HG03095 (cell line): ENCODE results near the gene SLC37A3.
"Not testable (repeated sequence)": the region's sequence is repeated elsewhere in the genome, so short reads cannot be mapped to it uniquely, and the experiment has no call there.

Experiments
- ATAC-seq: cut with Tn5 transposase; IDR thresholded peaks from one replicate; pipeline ENCODE4 v1.9.1; 2021; ENCODE audit warnings: moderate library complexity; ENCODE audit not compliant: unreplicated experiment

SLC37A3 gene

GRCh38 chr7:140315498-140316164 is 82.7 kb downstream of the SLC37A3 start:
- no peak for ATAC-seq

GRCh38 chr7:140314573-140315480 is 83.5 kb downstream of the SLC37A3 start:
- no peak for ATAC-seq

- no peak for ATAC-seq
Observed at GRCh38 chr7:140312141-140312846, 86.0 kb downstream of the SLC37A3 start.

DNA sequence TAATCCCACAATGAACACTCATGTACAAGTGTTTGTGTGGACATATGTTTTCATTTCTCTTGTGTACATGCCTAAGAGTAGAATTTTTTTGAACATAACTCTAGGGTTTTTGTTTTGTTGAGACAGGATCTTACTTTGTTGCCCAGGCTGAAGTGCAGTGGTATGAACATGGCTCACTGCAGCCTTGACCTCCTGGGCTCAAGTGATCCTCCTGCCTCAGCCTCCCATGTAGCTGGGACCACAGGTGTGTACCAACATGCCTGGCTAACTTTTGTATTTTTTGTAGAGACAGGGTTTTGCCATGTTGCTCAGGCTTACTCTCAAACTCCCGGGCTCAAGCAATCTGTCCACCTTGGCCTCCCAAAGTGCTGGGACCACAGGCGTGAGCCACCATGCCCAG is 87.2 kb downstream of the SLC37A3 start:
- not testable (repeated sequence) for ATAC-seq

DNA sequence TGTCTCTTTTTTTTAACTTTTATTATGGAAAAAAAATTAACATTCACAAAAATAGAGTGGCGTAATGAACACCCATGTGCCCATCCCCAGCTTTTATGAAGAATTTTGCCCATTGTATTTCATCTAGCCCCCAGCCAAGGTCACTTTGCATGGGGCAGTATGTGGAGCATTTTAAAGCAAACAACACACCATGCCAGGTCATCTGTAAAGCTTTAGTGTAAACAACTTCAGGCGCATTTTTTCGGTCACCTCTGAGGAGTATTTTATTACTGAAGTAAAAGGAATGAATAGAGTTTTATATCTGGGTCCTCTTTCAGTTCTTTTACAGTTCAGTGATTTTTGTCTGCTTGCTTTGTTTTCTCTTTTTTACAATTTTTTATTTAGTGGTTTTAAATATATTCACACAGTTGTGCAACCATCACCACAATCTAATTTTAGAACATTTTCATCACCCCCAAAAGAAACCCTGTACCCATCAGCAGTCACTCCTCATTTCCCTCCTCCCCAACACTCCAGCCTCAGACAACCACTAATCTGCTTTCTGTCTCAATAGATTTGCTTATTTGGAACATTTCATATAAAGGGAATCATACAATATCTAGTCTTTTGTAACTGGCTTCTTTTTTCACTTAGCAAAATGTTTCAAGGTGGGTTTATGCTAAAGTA is 87.9 kb downstream of the SLC37A3 start:
- ATAC-seq = no peak

- ATAC-seq = no peak
Observed at GRCh38 chr7:140308060-140308459, 90.3 kb downstream of the SLC37A3 start.

GRCh38 chr7:140304191-140304799 is 94.0 kb downstream of the SLC37A3 start:
- peak; percentile 61 for ATAC-seq

DNA sequence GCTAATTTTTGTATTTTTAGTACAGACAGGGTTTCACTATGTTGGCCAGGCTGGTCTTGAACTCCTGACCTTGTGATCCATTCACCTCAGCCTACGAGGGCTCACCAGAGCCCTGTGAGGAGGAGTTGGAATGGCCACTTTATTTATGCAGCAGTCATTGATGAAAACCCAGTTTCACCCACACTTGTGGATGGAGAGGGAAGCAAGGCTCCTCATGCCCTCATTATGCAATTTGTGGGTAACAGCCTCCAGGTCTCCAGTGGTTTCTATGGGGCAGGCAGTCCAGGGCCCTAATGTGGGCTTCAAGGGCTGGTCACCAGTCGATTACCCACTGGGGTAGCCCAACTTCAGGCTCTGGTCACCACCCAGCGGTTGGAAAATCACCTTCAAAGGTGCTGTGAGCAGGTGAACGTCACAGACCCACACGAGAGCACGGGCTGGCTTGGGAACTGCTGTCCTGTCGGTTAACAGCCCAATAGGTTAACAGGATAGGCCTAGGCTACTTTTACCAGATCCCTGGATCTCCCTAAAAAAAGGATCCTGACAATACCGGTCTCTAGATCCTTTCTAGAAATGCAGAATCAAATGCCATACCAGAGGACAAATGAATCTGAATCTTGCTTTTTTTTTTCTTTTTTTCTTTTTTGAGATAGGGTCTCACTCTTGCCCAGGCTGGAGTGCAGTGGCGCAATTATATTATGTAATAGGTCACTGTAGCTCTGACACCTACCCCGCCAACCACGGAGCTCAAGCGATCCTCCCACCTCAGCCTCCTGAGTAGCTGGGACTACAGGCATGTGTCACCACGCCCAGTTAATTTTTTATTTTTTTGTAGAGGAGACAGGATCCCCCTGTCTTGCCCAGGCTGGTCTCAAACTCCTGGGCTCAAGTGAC is 97.8 kb downstream of the SLC37A3 start:
- ATAC-seq = no peak

- no peak for ATAC-seq
Observed at GRCh38 chr7:140298213-140298612, 100.1 kb downstream of the SLC37A3 start.

GRCh38 chr7:140297192-140297591 is 101.1 kb downstream of the SLC37A3 start:
- no peak for ATAC-seq

DNA sequence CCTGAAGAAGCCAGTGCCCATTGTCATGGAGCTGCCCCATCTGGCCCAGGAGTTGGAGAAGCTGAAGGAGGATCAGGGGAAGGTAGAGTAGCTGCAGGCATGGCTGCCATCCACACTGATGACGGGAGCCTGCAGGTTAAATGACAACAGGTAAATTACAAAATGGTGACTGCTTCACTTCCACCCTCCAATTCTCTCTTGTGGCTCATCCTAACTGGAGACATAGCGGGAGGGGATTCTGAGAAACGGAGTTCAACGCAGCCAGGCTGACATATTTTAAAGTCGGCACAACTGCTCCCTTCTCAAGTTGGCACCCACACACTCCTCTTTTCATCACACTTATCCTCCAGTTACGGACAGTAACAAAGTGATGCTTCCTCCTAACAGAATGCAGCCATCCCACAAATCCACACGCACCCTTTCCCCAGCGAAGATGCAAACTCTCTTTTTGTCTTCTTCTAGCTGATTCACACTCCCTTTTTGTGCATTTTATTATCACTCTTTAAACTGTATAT is 103.0 kb downstream of the SLC37A3 start:
- ATAC-seq = no peak

DNA sequence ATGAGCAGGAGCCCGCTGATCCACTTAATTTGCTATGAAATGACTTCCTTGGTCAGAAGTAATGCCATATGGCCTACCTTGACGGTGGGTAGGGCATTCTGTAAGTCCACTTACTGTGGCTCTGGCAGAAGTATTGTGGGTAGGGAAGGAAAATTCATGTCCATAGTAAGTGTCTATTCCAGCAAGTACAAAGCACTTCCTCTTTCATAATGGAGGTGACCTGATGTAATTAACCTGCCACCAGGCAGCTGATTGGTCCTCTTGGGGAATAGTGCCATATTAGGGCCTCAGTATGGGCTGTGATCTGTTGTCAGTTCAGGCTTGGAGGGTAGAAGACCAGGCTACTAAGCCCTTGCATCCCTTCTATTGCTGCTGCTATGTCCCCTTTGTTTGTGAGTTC is 103.9 kb downstream of the SLC37A3 start:
- ATAC-seq = no peak

DNA sequence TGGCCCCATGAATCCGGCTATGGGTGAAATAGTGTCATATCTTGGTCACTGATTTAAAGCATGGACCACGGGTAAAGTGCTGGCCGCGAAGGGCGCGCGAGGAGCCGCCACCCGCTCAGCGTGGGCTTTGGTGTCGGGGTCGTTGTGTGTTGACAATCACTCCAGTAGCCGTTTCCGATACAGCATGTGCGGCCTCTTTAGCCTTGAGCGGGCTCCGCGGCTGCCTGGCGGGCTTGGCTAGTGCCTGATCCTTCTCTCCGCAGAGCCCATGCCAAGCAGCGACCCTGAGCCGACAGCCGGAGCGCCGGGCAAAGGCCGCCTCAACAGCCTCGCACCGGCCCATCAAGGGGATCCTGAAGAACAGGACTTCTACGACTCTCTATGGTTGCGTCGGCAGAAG is 105.9 kb downstream of the SLC37A3 start:
- no peak for ATAC-seq

- no peak for ATAC-seq
Observed at GRCh38 chr7:140289804-140290203, 108.5 kb downstream of the SLC37A3 start.

DNA sequence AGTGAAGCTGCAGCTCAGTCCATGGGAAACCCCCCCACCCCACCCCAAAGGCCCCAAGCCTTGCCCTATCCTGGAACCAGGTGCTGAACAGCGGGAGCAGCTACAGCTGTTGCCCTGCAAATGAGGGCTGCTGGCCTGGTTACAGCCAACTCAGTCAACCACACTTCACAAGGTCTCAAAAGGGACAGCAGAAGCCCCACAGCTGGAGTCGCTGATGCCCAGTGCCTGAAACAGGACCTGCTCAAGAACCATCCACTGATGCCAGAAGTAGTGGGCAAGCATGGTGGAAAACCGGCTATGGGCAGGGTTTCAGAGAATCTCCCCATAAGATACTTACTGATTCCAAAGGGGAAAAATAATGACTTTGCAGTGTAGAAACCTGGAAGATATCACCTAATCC is 110.3 kb downstream of the SLC37A3 start:
- no peak for ATAC-seq

GRCh38 chr7:140285938-140286337 is 112.4 kb downstream of the SLC37A3 start:
- ATAC-seq = no peak

- no peak for ATAC-seq
Observed at GRCh38 chr7:140284062-140284461, 114.3 kb downstream of the SLC37A3 start.
